Measurements from ENCODE around the gene PROX2. TPM values are rescaled to one million over a fixed set of nuclear protein-coding genes. Genes with fewer than 3 reads are reported as not detected.
A peak's percentile ranks its signal among the peaks of the same experiment; 100 is the strongest.

PROX2 gene
- polyA plus RNA-seq, 3 donors, result 0.03 TPM; not detected in 2

DNA sequence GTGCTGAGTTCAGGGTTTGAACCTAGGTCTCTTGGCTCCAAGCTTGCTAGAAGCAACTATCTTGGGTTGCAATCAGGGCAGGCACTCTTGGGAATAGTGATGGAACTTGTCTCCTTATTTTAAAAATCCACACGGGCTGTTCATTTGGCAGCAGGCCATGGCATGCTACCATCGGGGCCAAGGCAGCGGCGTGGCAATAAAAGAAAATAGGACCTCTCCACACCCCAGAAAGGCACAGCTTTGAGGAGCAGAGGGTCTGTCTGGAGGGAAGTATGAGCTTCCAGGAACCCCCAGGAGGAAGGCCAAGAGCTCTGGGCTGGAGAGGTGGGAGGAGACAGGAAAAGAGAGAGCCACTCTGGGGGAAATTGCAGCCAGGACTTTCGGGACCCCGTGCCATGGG lies 31.8 kb upstream of the PROX2 start:
- no peak overlapping the region for H3K4me3 ChIP-seq (replicated peaks in 1 of 3; ENCODE audit: low read depth in 2 of 3, low read length in 3 of 3)
- H4K20me1 ChIP-seq (ENCODE audit: insufficient read depth, low read length), result peaks cover 7% of the 10 kb centered on the region
- no peaks in the 10 kb centered on the region for H3K27me3 ChIP-seq (ENCODE audit: control insufficient read depth in 2 of 2, insufficient read depth in 2 of 2, low read length in 2 of 2)
- 68% methylated on average over 2 of the region's 6 CpGs for WGBS (ENCODE audit: insufficient coverage)
- H3K27ac ChIP-seq (ENCODE audit: low read depth in 1 of 2, low read length in 2 of 2), result no peak overlapping the region
- peaks cover 21 to 27% of the 10 kb centered on the region in 2 donors for H3K36me3 Mint-ChIP-seq
- DNase-seq, result no peak
- no peak overlapping the region for H3K4me3 Mint-ChIP-seq
- H3K27ac Mint-ChIP-seq, result peak overlapping the region in 1 of 7 donors; percentile 19
- TF ChIP-seq, protein P1, sequence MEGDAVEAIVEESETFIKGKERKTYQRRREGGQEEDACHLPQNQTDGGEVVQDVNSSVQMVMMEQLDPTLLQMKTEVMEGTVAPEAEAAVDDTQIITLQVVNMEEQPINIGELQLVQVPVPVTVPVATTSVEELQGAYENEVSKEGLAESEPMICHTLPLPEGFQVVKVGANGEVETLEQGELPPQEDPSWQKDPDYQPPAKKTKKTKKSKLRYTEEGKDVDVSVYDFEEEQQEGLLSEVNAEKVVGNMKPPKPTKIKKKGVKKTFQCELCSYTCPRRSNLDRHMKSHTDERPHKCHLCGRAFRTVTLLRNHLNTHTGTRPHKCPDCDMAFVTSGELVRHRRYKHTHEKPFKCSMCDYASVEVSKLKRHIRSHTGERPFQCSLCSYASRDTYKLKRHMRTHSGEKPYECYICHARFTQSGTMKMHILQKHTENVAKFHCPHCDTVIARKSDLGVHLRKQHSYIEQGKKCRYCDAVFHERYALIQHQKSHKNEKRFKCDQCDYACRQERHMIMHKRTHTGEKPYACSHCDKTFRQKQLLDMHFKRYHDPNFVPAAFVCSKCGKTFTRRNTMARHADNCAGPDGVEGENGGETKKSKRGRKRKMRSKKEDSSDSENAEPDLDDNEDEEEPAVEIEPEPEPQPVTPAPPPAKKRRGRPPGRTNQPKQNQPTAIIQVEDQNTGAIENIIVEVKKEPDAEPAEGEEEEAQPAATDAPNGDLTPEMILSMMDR (IDR thresholded peaks at IDR 0.05), result no peak
- H3K9ac ChIP-seq (ENCODE audit: insufficient read depth, low read length, poor library complexity, severe bottlenecking), result no peak overlapping the region
- peaks cover 0 to 6% (median 1%) of the 10 kb centered on the region in 3 donors for H3K27me3 Mint-ChIP-seq (ENCODE audit: low read depth in 3 of 3)
- H3K36me3 ChIP-seq (replicated peaks in 1 of 2; ENCODE audit: control insufficient read depth in 1 of 2, insufficient read depth in 2 of 2, low read length in 2 of 2), result peaks cover 18 to 29% of the 10 kb centered on the region in 2 donors
- intact Hi-C loops (cut with micrococcal nuclease), result loop anchor here (5.0 kb wide), 1 partner anchor 300 kb away; no protein-coding TSS in a partner anchor
- H3K9me3 Mint-ChIP-seq, result no peaks in the 10 kb centered on the region
- H3K4me2 ChIP-seq (replicated peaks; ENCODE audit: extremely low read depth, low read length, poor library complexity, severe bottlenecking), result no peak overlapping the region
- H3K9me3 ChIP-seq (replicated peaks in 1 of 2; ENCODE audit: control insufficient read depth in 1 of 2, insufficient read depth in 1 of 2, low read length in 2 of 2), result no peaks in the 10 kb centered on the region
- H2AFZ ChIP-seq (ENCODE audit: insufficient read depth, low read depth, low read length, poor library complexity, severe bottlenecking), result no peak overlapping the region
- H3K4me1 Mint-ChIP-seq, result no peaks in the 10 kb centered on the region
- no peaks in the 10 kb centered on the region for H3K4me1 ChIP-seq (ENCODE audit: control insufficient read depth in 1 of 2, insufficient read depth in 2 of 2, low read length in 2 of 2)
- no peaks in the 10 kb centered on the region for H3K79me2 ChIP-seq (ENCODE audit: insufficient read depth, low read length)

DNA sequence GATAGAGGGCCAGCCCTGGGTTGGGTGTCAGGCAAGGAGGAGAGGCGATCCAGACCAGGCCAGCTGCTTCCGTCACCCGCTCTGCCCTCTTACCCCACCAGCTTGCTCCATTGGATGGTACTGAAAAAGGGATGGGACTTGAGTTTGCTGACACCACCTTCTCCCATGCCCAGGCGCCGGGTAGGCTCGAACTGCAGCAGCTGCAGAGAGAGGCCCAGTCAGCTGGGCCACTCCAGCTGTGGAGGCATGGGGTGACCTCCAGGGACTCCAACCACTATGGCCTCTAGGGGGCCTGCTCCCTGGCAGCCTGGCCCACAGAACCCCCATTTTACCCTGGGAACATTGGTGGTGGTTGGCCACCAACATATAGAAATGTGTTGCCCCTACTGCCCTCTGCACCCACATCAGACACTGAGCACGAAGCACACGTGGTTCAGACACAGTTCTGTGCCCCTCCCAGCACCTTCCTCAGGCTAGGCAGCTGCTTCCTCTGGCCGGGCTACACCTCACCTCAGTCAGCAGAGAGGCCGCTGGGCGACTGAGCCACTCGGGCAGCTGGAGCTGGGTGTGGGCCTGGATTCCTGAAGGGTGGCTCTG lies 31.1 kb upstream of the PROX2 start:
- H3K4me1 ChIP-seq (ENCODE audit: control insufficient read depth in 1 of 2, insufficient read depth in 2 of 2, low read length in 2 of 2), result no peaks in the 10 kb centered on the region
- peaks cover 7% of the 10 kb centered on the region for H4K20me1 ChIP-seq (ENCODE audit: insufficient read depth, low read length)
- H3K9me3 Mint-ChIP-seq, result no peaks in the 10 kb centered on the region
- no peak overlapping the region for H3K4me3 ChIP-seq (replicated peaks in 1 of 3; ENCODE audit: low read depth in 2 of 3, low read length in 3 of 3)
- no peak for DNase-seq
- peaks cover 28 to 35% of the 10 kb centered on the region in 2 donors for H3K36me3 Mint-ChIP-seq
- no peak overlapping the region for H3K27ac ChIP-seq (ENCODE audit: low read depth in 1 of 2, low read length in 2 of 2)
- H3K9ac ChIP-seq (ENCODE audit: insufficient read depth, low read length, poor library complexity, severe bottlenecking), result no peak overlapping the region
- no peak overlapping the region for H2AFZ ChIP-seq (ENCODE audit: insufficient read depth, low read depth, low read length, poor library complexity, severe bottlenecking)
- TF ChIP-seq, protein P1 (IDR thresholded peaks at IDR 0.05), result peak; percentile 17
- no peaks in the 10 kb centered on the region for H3K4me1 Mint-ChIP-seq
- intact Hi-C loops (cut with micrococcal nuclease), result loop anchor here (5.0 kb wide), 1 partner anchor 300 kb away; no protein-coding TSS in a partner anchor
- H3K79me2 ChIP-seq (ENCODE audit: insufficient read depth, low read length), result no peaks in the 10 kb centered on the region
- H3K36me3 ChIP-seq (replicated peaks in 1 of 2; ENCODE audit: control insufficient read depth in 1 of 2, insufficient read depth in 2 of 2, low read length in 2 of 2), result peaks cover 25 to 36% of the 10 kb centered on the region in 2 donors
- H3K27me3 ChIP-seq (ENCODE audit: control insufficient read depth in 2 of 2, insufficient read depth in 2 of 2, low read length in 2 of 2), result no peaks in the 10 kb centered on the region
- H3K4me2 ChIP-seq (replicated peaks; ENCODE audit: extremely low read depth, low read length, poor library complexity, severe bottlenecking), result no peak overlapping the region
- 43% methylated on average over 7 of the region's 12 CpGs for WGBS (ENCODE audit: insufficient coverage)
- peak overlapping the region in 3 of 7 donors; percentile 13 to 69 (median 19) for H3K27ac Mint-ChIP-seq
- H3K27me3 Mint-ChIP-seq (ENCODE audit: low read depth in 3 of 3), result peaks cover 0 to 6% (median 1%) of the 10 kb centered on the region in 3 donors
- H3K9me3 ChIP-seq (replicated peaks in 1 of 2; ENCODE audit: control insufficient read depth in 1 of 2, insufficient read depth in 1 of 2, low read length in 2 of 2), result no peaks in the 10 kb centered on the region
- no peak overlapping the region for H3K4me3 Mint-ChIP-seq

Measured in CD14-positive monocyte (primary cell).